Colonic mucosa (tissue), 4 donors: ENCODE data around the gene FNDC3B. TPM values are rescaled to one million over a fixed set of nuclear protein-coding genes. Genes with fewer than 3 reads are reported as not detected.

Source experiments
- DNase-seq: peaks from one replicate; pipeline ENCODE4 v3.0.0-alpha.2; 2020
- H3K27ac ChIP-seq: fragments of 200-600 bp; one replicate; pipeline ENCODE4 v1.8.0; 2021
- H3K27me3 ChIP-seq: fragments of 200-600 bp; one replicate; pipeline ENCODE4 v1.8.0; 2021
- H3K36me3 ChIP-seq: fragments of 200-600 bp; one replicate; pipeline ENCODE4 v1.8.0; 2021
- H3K4me1 ChIP-seq: fragments of 200-600 bp; one replicate; pipeline ENCODE4 v1.8.0; 2021; ENCODE audit warnings: mild to moderate bottlenecking
- H3K4me3 ChIP-seq: fragments of 200-600 bp; one replicate; pipeline ENCODE4 v1.8.0; 2021
- H3K9ac ChIP-seq, 2 donors: one replicate each; pipeline ENCODE4 v1.7.0; 2013; ENCODE audit warnings: control low read depth in 2 of 2, low read depth in 2 of 2, low read length in 2 of 2
- H3K9me3 ChIP-seq: fragments of 200-600 bp; one replicate; pipeline ENCODE4 v1.8.0; 2021
- intact Hi-C: fragments of 100-400 bp; cut with DNase I; formaldehyde crosslinking; loops from one replicate; pipeline ENCODE4 v1.14.1; 2022
- total RNA-seq, 2 donors: library from RNA; stranded (reverse); fragmentation: NEBNext Ultra II Directional in 1 of 2; extraction: Animal tissue kit (Norgen Biotek cat#: 25700) in 1 of 2; gene quantifications; one replicate each; pipeline ENCODE4 v1.2.1, GENCODE V29; 2021
- TF ChIP-seq, protein P1 (sequence below): fragments of 200-600 bp; IDR thresholded peaks from one replicate; pipeline ENCODE4 v1.8.0; 2022; ENCODE audit warnings: antibody characterized with exemption, mild to moderate bottlenecking
- donor health status: healthy.
- donor health status: DM: no; HTN: no; CAD: no.
- donor health status: DM: no; HTN: no; CAD: no.

FNDC3B gene
- total RNA-seq, 2 donors from 2014 or later: 66.7 to 142 TPM

DNA sequence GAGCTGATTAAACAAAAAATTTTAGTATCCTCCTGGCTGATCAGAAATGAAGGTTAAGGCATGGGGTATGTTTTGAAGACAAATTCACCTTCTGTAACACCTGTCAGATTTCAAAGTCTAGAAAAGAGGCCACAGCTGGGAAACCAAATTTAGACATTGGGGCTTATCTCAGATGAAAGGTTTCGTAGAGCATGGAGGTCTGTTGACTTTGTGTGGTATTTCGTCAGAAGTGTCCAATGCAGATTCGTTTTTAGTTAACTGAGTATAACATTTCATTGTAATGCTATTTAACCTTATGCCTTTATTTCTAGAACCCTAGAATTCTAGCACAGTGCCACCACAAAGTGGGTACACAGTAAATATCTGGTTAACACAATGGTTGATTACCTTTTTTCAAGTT lies 61.7 kb downstream of the FNDC3B start:
- Histone ChIP-seq H3K9me3 (no peaks in the 10 kb centered on the region), H3K4me3 (no peak overlapping the region), H3K27me3 (no peaks in the 10 kb centered on the region), H3K9ac (no peak overlapping the region), H3K4me1 (no peaks in the 10 kb centered on the region), H3K36me3 (no peaks in the 10 kb centered on the region), H3K27ac (no peak overlapping the region)
- intact Hi-C loops: no loop called here
- no peak for DNase-seq
- TF ChIP-seq, protein P1, sequence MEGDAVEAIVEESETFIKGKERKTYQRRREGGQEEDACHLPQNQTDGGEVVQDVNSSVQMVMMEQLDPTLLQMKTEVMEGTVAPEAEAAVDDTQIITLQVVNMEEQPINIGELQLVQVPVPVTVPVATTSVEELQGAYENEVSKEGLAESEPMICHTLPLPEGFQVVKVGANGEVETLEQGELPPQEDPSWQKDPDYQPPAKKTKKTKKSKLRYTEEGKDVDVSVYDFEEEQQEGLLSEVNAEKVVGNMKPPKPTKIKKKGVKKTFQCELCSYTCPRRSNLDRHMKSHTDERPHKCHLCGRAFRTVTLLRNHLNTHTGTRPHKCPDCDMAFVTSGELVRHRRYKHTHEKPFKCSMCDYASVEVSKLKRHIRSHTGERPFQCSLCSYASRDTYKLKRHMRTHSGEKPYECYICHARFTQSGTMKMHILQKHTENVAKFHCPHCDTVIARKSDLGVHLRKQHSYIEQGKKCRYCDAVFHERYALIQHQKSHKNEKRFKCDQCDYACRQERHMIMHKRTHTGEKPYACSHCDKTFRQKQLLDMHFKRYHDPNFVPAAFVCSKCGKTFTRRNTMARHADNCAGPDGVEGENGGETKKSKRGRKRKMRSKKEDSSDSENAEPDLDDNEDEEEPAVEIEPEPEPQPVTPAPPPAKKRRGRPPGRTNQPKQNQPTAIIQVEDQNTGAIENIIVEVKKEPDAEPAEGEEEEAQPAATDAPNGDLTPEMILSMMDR: no peak

DNA sequence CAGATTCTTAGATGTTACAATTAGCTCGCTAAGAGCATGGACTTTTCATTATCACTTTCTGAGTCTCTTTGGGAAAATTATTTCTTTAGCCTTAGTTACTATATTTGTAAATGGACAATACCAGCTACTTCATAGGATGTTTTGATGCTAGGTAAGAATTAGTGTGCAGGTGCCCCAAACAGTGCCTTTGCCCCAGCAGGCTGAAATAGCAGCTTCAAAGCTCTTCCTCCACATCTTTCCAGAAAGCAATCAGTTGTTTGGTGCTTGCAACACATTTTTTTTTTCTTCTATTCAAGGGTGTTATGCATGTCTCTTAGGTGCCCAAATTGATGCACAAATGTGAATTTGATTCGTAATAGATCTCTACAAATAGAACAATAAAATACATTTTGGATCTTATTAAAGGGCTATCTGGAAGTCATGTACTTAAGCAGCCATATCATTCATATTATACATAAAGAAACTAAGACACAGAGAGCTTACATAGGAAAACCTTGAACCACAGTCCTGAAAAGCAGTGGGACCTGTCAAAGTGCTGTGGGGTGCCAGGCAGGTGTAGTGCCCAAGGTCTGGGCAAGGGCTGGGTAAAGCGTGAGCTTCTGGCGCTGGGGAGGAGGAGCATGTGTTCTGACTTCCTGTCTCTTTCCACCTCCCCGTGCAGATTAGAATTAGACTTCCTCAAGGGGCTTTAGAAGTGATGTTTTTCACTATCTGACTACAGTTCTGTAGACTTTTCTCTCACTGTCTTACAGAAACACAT lies 62.9 kb downstream of the FNDC3B start:
- peak; percentile 43 for DNase-seq
- intact Hi-C loops: no loop called here
- Histone ChIP-seq H3K4me3 (no peak overlapping the region), H3K4me1 (no peaks in the 10 kb centered on the region), H3K9me3 (no peaks in the 10 kb centered on the region), H3K9ac (no peak overlapping the region), H3K27ac (no peak overlapping the region), H3K27me3 (no peaks in the 10 kb centered on the region), H3K36me3 (no peaks in the 10 kb centered on the region)
- TF ChIP-seq, protein P1: no peak

DNA sequence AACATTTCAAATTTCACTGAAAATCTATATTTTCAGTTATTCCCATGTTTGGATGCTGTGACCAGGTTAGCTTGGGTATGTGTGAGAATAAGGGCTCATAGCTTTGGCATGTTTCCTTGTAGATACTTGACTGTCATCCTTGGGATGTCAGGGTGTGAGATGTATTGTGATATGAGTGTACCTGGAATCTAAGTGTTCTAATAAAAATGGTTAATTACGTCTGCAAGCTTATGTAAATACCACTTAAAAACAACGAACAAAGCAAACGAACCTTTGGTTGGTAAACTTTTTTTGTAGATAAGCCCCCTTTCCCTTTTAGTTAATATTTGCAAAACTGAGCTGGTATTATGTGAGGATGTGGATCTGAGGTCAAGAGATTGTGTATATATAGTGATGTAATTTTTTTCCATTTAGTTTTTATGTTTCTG lies 63.5 kb downstream of the FNDC3B start:
- TF ChIP-seq, protein P1: no peak
- H3K4me1 ChIP-seq: no peaks in the 10 kb centered on the region
- H3K27ac ChIP-seq: no peak overlapping the region
- no peak for DNase-seq
- H3K9ac ChIP-seq: no peak overlapping the region
- H3K9me3 ChIP-seq: no peaks in the 10 kb centered on the region
- intact Hi-C loops: no loop called here
- no peaks in the 10 kb centered on the region for H3K27me3 ChIP-seq
- H3K36me3 ChIP-seq: no peaks in the 10 kb centered on the region
- no peak overlapping the region for H3K4me3 ChIP-seq

DNA sequence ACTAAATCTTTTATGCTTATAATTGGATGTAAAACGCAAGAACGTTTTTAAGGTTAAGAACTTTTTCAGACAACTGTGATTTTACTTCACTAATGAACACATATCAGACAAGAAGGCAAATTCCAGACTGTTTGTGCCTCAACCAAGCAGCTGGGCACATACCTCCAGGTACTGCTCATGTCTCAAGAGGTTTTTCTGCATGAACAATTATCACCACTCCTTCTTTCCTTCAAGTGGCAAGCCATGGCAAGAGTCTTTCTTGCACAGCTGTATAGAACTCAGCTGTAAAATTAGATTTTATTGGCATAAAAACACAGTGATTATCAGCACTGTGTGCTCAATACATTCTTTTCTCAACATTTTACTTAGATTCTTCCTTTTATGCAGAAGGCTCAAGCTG lies 64.3 kb downstream of the FNDC3B start:
- no peaks in the 10 kb centered on the region for H3K36me3 ChIP-seq
- H3K4me1 ChIP-seq: no peaks in the 10 kb centered on the region
- H3K9ac ChIP-seq: no peak overlapping the region
- intact Hi-C loops: no loop called here
- no peaks in the 10 kb centered on the region for H3K9me3 ChIP-seq
- H3K27me3 ChIP-seq: no peaks in the 10 kb centered on the region
- no peak overlapping the region for H3K27ac ChIP-seq
- no peak for DNase-seq
- TF ChIP-seq, protein P1: no peak
- no peak overlapping the region for H3K4me3 ChIP-seq

DNA sequence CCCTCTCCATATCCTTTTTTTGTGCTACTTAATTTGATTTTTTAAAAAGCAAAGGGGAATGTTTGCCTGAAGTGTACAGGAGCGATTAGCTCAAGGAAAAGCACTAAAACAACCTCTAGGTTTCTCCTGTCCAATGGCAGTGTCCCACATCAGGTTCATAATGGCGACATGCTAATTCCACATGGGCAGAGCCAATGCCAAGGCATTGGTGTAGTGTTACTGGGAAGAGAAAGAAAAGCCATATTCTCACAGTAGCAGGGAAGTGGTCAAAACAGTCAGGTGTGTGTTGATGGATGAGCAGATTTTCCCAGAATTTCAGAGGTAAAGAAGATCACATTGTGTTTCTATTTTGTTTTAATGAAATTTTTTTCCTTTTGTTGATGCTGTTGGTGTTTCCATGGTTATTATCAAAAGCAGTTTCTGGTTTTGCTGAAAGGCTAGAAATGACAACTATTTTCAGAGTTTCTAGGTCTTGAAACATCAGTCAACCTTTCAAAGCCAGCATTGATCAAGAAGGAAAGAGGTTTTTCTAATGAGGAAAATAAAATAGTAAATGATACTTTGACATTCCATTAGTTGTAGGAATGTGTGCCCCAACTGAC lies 65.2 kb downstream of the FNDC3B start:
- Histone ChIP-seq H3K36me3 (no peaks in the 10 kb centered on the region), H3K9ac (no peak overlapping the region), H3K4me3 (no peak overlapping the region), H3K9me3 (no peaks in the 10 kb centered on the region), H3K27ac (no peak overlapping the region), H3K27me3 (no peaks in the 10 kb centered on the region), H3K4me1 (no peaks in the 10 kb centered on the region)
- DNase-seq: no peak
- TF ChIP-seq, protein P1: no peak
- intact Hi-C loops: no loop called here
